Endothelial cell (in vitro differentiated cells): ENCODE measurements around the gene MT1G. TPM values are rescaled to one million over a fixed set of nuclear protein-coding genes. Genes with fewer than 3 reads are reported as not detected.

Source experiments
- DNase-seq: peaks from one replicate; pipeline ENCODE4 v3.0.0; 2021; ENCODE audit warnings: low spot score
- H3K27ac Mint-ChIP-seq: one replicate; pipeline ENCODE4 v1.8.0; 2021; ENCODE audit warnings: mixed read lengths, inconsistent platforms; ENCODE audit not compliant: unreplicated experiment
- H3K27me3 Mint-ChIP-seq: one replicate; pipeline ENCODE4 v1.8.0; 2021; ENCODE audit warnings: mild to moderate bottlenecking, moderate library complexity, mixed read lengths, inconsistent platforms; ENCODE audit not compliant: unreplicated experiment
- H3K36me3 Mint-ChIP-seq: one replicate; pipeline ENCODE4 v1.8.0; 2021; ENCODE audit warnings: mild to moderate bottlenecking, low read depth, mixed read lengths, inconsistent platforms; ENCODE audit not compliant: unreplicated experiment
- H3K4me1 Mint-ChIP-seq: one replicate; pipeline ENCODE4 v1.8.0; 2021; ENCODE audit warnings: mild to moderate bottlenecking, mixed read lengths, inconsistent platforms; ENCODE audit not compliant: unreplicated experiment
- H3K4me3 Mint-ChIP-seq: one replicate; pipeline ENCODE4 v1.8.0; 2021; ENCODE audit warnings: mild to moderate bottlenecking, mixed read lengths, inconsistent platforms; ENCODE audit not compliant: unreplicated experiment
- H3K9me3 Mint-ChIP-seq: one replicate; pipeline ENCODE4 v1.8.0; 2021; ENCODE audit warnings: mixed read lengths, inconsistent platforms; ENCODE audit not compliant: unreplicated experiment
- total RNA-seq: library from RNA; stranded (reverse); fragmentation: NEBNext Ultra II Directional; extraction: Animal tissue kit (Norgen Biotek cat#: 25700); gene quantifications from one replicate; pipeline ENCODE4 v1.2.1, GENCODE V29; 2021; ENCODE audit not compliant: unreplicated experiment
- TF ChIP-seq, protein P1 (sequence below): fragments of 200-600 bp; sonication (generic); IDR thresholded peaks from one replicate; pipeline ENCODE4 v1.5.0; 2021; ENCODE audit warnings: antibody characterized with exemption; ENCODE audit not compliant: unreplicated experiment

Gene MT1G
- total RNA-seq, 1 donor from 2014 or later = not detected

- DNase-seq = no peak
- no peak overlapping the region for H3K4me3 Mint-ChIP-seq
- H3K27ac Mint-ChIP-seq = no peak overlapping the region
- TF ChIP-seq, protein P1, sequence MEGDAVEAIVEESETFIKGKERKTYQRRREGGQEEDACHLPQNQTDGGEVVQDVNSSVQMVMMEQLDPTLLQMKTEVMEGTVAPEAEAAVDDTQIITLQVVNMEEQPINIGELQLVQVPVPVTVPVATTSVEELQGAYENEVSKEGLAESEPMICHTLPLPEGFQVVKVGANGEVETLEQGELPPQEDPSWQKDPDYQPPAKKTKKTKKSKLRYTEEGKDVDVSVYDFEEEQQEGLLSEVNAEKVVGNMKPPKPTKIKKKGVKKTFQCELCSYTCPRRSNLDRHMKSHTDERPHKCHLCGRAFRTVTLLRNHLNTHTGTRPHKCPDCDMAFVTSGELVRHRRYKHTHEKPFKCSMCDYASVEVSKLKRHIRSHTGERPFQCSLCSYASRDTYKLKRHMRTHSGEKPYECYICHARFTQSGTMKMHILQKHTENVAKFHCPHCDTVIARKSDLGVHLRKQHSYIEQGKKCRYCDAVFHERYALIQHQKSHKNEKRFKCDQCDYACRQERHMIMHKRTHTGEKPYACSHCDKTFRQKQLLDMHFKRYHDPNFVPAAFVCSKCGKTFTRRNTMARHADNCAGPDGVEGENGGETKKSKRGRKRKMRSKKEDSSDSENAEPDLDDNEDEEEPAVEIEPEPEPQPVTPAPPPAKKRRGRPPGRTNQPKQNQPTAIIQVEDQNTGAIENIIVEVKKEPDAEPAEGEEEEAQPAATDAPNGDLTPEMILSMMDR = no peak
- peaks cover 10% of the 10 kb centered on the region for H3K4me1 Mint-ChIP-seq
- no peaks in the 10 kb centered on the region for H3K36me3 Mint-ChIP-seq
- no peaks in the 10 kb centered on the region for H3K9me3 Mint-ChIP-seq
- peaks cover 47% of the 10 kb centered on the region for H3K27me3 Mint-ChIP-seq
Measured at GRCh38 chr16:56635441-56635967, 32.4 kb downstream of the MT1G start.

- no peaks in the 10 kb centered on the region for H3K9me3 Mint-ChIP-seq
- H3K4me1 Mint-ChIP-seq = peaks cover 10% of the 10 kb centered on the region
- H3K27me3 Mint-ChIP-seq = peaks cover 47% of the 10 kb centered on the region
- no peak overlapping the region for H3K4me3 Mint-ChIP-seq
- DNase-seq = no peak
- H3K27ac Mint-ChIP-seq = no peak overlapping the region
- TF ChIP-seq, protein P1 = no peak
- no peaks in the 10 kb centered on the region for H3K36me3 Mint-ChIP-seq
Measured at GRCh38 chr16:56634715-56635440, 33.0 kb downstream of the MT1G start.

DNA sequence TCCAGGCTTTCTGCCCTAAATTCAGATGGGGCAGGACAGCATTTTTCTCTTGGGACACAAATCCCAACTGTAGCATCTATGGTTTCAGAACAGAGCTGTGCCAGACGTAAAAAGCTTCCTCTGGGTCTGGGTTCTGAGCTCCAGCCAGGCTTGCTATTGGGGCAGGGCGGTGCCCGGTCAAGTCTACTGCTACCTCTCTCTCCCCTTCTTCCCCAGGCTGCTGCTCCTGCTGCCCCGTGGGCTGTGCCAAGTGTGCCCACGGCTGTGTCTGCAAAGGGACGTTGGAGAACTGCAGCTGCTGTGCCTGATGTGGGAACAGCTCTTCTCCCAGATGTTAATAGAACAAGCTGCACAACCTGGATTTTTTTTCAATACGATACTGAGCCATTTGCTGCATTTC, 34.3 kb downstream of the MT1G start:
- Mint-ChIP-seq H3K36me3 (no peaks in the 10 kb centered on the region), H3K4me1 (peaks cover 10% of the 10 kb centered on the region), H3K27ac (no peak overlapping the region), H3K27me3 (peaks cover 39% of the 10 kb centered on the region), H3K4me3 (no peak overlapping the region), H3K9me3 (no peaks in the 10 kb centered on the region)
- TF ChIP-seq, protein P1 = no peak
- DNase-seq = no peak

- DNase-seq = no peak
- H3K9me3 Mint-ChIP-seq = no peaks in the 10 kb centered on the region
- H3K4me1 Mint-ChIP-seq = peaks cover 10% of the 10 kb centered on the region
- no peak overlapping the region for H3K27ac Mint-ChIP-seq
- H3K27me3 Mint-ChIP-seq = peaks cover 39% of the 10 kb centered on the region
- no peak overlapping the region for H3K4me3 Mint-ChIP-seq
- no peaks in the 10 kb centered on the region for H3K36me3 Mint-ChIP-seq
- TF ChIP-seq, protein P1 = no peak
Measured at GRCh38 chr16:56632848-56633365, 35.0 kb downstream of the MT1G start.
